ENCODE data around the gene MAPK1. TPM values are rescaled to one million over a fixed set of nuclear protein-coding genes. Genes with fewer than 3 reads are reported as not detected.
"Not testable (repeated sequence)": the region's sequence is repeated elsewhere in the genome, so short reads cannot be mapped to it uniquely, and the experiment has no call there.

MAPK1 gene
- total RNA-seq, 1 experiment from 2014 or later: 90.3 TPM

- H3T11ph ChIP-seq (ENCODE audit: low read length): no peak overlapping the region
- H3K79me2 ChIP-seq (ENCODE audit: insufficient read depth, low read length): no peaks in the 10 kb centered on the region
- no peaks in the 10 kb centered on the region for H3K79me1 ChIP-seq (ENCODE audit: insufficient read depth, low read depth, low read length, poor library complexity, severe bottlenecking)
- no peaks in the 10 kb centered on the region for H3K23me2 ChIP-seq (ENCODE audit: insufficient read length, low read depth, low read length, poor library complexity, severe bottlenecking)
- no peaks in the 10 kb centered on the region for H3K4me1 ChIP-seq (ENCODE audit: insufficient read depth, low read length)
- H3K56ac ChIP-seq (ENCODE audit: insufficient read length, low read depth, low read length): no peak overlapping the region
- no CpG with 5 or more reads among the region's 7 CpGs for WGBS (ENCODE audit: extremely low coverage, insufficient read length, low lambda C conversion rate)
- no peak overlapping the region for H3K4me2 ChIP-seq (ENCODE audit: insufficient read depth, insufficient read length, low read length)
- H3K9ac ChIP-seq (ENCODE audit: extremely low read depth, insufficient read length, low read length): no peak overlapping the region
- H2BK15ac ChIP-seq (ENCODE audit: low read depth, low read length): no peak overlapping the region
- H2BK12ac ChIP-seq (ENCODE audit: insufficient read length, low read depth, low read length): no peak overlapping the region
- H2BK20ac ChIP-seq (ENCODE audit: low read depth, low read length, poor library complexity, severe bottlenecking): no peak overlapping the region
- no peak overlapping the region for H3K23ac ChIP-seq (ENCODE audit: insufficient read length, low read depth, low read length)
- H3K27ac ChIP-seq (ENCODE audit: insufficient read length, low read depth, low read length): no peak overlapping the region
- no peaks in the 10 kb centered on the region for H3K27me3 ChIP-seq (ENCODE audit: insufficient read depth, low read length)
- H2BK5ac ChIP-seq (ENCODE audit: insufficient read length, low read length): no peak overlapping the region
- no peak overlapping the region for H3K14ac ChIP-seq (ENCODE audit: insufficient read depth, low read length)
- no peak overlapping the region for H2AK5ac ChIP-seq (ENCODE audit: insufficient read length, low read length)
- no peak overlapping the region for H3K4ac ChIP-seq (ENCODE audit: low read depth, low read length)
- no peak overlapping the region for H2AFZ ChIP-seq (ENCODE audit: low read length)
- no peak for DNase-seq
- Mint-ChIP-seq H3K4me3 (no peak overlapping the region), H3K27me3 (ENCODE audit: low read depth) (peaks cover 23% of the 10 kb centered on the region), H3K36me3 (ENCODE audit: insufficient read depth in 1 of 3, low read depth in 3 of 3) (no peaks in the 10 kb centered on the region; a peak in 2 of 7 replicates), H3K4me1 (no peaks in the 10 kb centered on the region), H3K9me3 (no peaks in the 10 kb centered on the region), H3K27ac (no peak overlapping the region)
- H3K18ac ChIP-seq (ENCODE audit: insufficient read length, low read depth, low read length): no peak overlapping the region
- TF ChIP-seq CTCF (conservative IDR thresholded peaks at IDR 0.05): no peak
- H2BK120ac ChIP-seq (ENCODE audit: low read depth, low read length, poor library complexity, severe bottlenecking): no peak overlapping the region
- H4K5ac ChIP-seq (ENCODE audit: insufficient read length, low read depth, low read length): no peak overlapping the region
- no peak overlapping the region for H4K8ac ChIP-seq (replicated peaks; ENCODE audit: insufficient read length, low read depth, low read length)
- H4K20me1 ChIP-seq (ENCODE audit: control insufficient read depth, insufficient read depth, insufficient read length): no peaks in the 10 kb centered on the region
- H4K91ac ChIP-seq (ENCODE audit: insufficient read length, low read depth, low read length): no peak overlapping the region
- no peaks in the 10 kb centered on the region for H3K9me3 ChIP-seq (ENCODE audit: control insufficient read depth, low read depth, low read length)
These were observed 40.4 kb upstream of the MAPK1 start for GRCh38 chr22:21907638-21908522.

GRCh38 chr22:21905234-21905633 is 37.8 kb upstream of the MAPK1 start:
- peaks cover 24% of the 10 kb centered on the region for H3K27me3 Mint-ChIP-seq (ENCODE audit: low read depth)

More at GRCh38 chr22:21905234-21905633, 37.8 kb upstream of the MAPK1 start:
- not testable (repeated sequence) for H4K91ac ChIP-seq (ENCODE audit: insufficient read length, low read depth, low read length); H2BK15ac ChIP-seq (ENCODE audit: low read depth, low read length); H2BK120ac ChIP-seq (ENCODE audit: low read depth, low read length, poor library complexity, severe bottlenecking); H3K23ac ChIP-seq (ENCODE audit: insufficient read length, low read depth, low read length); H3K27ac ChIP-seq (ENCODE audit: insufficient read length, low read depth, low read length); H3K79me1 ChIP-seq (ENCODE audit: insufficient read depth, low read depth, low read length, poor library complexity, severe bottlenecking); DNase-seq; H3K4me1 ChIP-seq (ENCODE audit: insufficient read depth, low read length); H4K5ac ChIP-seq (ENCODE audit: insufficient read length, low read depth, low read length); H3K9ac ChIP-seq (ENCODE audit: extremely low read depth, insufficient read length, low read length); H2BK12ac ChIP-seq (ENCODE audit: insufficient read length, low read depth, low read length); H3K27ac Mint-ChIP-seq; H3K9me3 Mint-ChIP-seq; H3K4me3 Mint-ChIP-seq; H3K36me3 Mint-ChIP-seq (ENCODE audit: insufficient read depth in 1 of 3, low read depth in 3 of 3); H2AFZ ChIP-seq (ENCODE audit: low read length); H3K56ac ChIP-seq (ENCODE audit: insufficient read length, low read depth, low read length); H3K4me2 ChIP-seq (ENCODE audit: insufficient read depth, insufficient read length, low read length); H3K9me3 ChIP-seq (ENCODE audit: control insufficient read depth, low read depth, low read length); H3K18ac ChIP-seq (ENCODE audit: insufficient read length, low read depth, low read length); H3K4ac ChIP-seq (ENCODE audit: low read depth, low read length); H3T11ph ChIP-seq (ENCODE audit: low read length); H2BK5ac ChIP-seq (ENCODE audit: insufficient read length, low read length); H4K20me1 ChIP-seq (ENCODE audit: control insufficient read depth, insufficient read depth, insufficient read length); H3K14ac ChIP-seq (ENCODE audit: insufficient read depth, low read length); H3K23me2 ChIP-seq (ENCODE audit: insufficient read length, low read depth, low read length, poor library complexity, severe bottlenecking); H4K8ac ChIP-seq (replicated peaks; ENCODE audit: insufficient read length, low read depth, low read length); H2BK20ac ChIP-seq (ENCODE audit: low read depth, low read length, poor library complexity, severe bottlenecking); H3K27me3 ChIP-seq (ENCODE audit: insufficient read depth, low read length); H2AK5ac ChIP-seq (ENCODE audit: insufficient read length, low read length); H3K4me1 Mint-ChIP-seq; H3K79me2 ChIP-seq (ENCODE audit: insufficient read depth, low read length)
- WGBS (ENCODE audit: extremely low coverage, insufficient read length, low lambda C conversion rate): no CpG with 5 or more reads among the region's 11 CpGs

Measured in H9 (cell line).